ENCODE measurements around the gene GSTM1.

DNA sequence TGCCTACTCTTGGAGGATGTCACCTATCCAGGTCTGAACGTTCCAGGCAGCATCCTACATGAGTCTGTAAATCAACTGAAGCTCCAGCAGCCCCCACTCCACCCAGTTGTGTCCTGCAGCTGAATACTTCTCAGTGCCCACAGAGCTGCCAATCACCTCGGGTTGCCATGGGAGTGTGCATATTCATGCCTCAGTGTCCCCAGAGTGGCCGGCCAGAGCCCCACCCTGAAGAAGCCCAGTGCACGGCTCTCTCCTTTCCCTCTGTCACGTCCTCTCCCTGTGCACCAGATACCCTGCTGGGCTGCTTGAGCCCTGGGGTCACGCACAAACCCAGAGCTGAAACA, 47.8 kb upstream of the GSTM1 start:
- TF ChIP-seq, protein P1, sequence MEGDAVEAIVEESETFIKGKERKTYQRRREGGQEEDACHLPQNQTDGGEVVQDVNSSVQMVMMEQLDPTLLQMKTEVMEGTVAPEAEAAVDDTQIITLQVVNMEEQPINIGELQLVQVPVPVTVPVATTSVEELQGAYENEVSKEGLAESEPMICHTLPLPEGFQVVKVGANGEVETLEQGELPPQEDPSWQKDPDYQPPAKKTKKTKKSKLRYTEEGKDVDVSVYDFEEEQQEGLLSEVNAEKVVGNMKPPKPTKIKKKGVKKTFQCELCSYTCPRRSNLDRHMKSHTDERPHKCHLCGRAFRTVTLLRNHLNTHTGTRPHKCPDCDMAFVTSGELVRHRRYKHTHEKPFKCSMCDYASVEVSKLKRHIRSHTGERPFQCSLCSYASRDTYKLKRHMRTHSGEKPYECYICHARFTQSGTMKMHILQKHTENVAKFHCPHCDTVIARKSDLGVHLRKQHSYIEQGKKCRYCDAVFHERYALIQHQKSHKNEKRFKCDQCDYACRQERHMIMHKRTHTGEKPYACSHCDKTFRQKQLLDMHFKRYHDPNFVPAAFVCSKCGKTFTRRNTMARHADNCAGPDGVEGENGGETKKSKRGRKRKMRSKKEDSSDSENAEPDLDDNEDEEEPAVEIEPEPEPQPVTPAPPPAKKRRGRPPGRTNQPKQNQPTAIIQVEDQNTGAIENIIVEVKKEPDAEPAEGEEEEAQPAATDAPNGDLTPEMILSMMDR (IDR thresholded peaks at IDR 0.05): no peak
- TF ChIP-seq POLR2AphosphoS5 (IDR thresholded peaks at IDR 0.05) (no peak), POLR2A (IDR thresholded peaks at IDR 0.05) (no peak), EP300 (IDR thresholded peaks at IDR 0.05) (no peak)

All from sigmoid colon (tissue), 4 donors.